ENCODE results near the gene OMA1. TPM values are rescaled to one million over a fixed set of nuclear protein-coding genes. Genes with fewer than 3 reads are reported as not detected.

Gene OMA1
- total and polyA plus RNA-seq, 7 donors, result 10.6 to 74.9 (median 34.3) TPM

- Histone ChIP-seq H3K27me3 (no peaks in the 10 kb centered on the region), H3K4me1 (no peaks in the 10 kb centered on the region), H3K9me3 (no peaks in the 10 kb centered on the region), H3K4me3 (no peak overlapping the region), H3K27ac (no peak overlapping the region), H3K36me3 (no peaks in the 10 kb centered on the region)
- 63% methylated on average over 11 of the region's 11 CpGs for WGBS, 2 donors
- DNase-seq, result no peak
- TF ChIP-seq POLR2A (IDR thresholded peaks at IDR 0.05), result no peak
- intact Hi-C loops (cut with DNase I), result no loop called here
Measured at GRCh38 chr1:58454385-58454784, 92.1 kb downstream of the OMA1 start.

GRCh38 chr1:58451560-58452191, 94.8 kb downstream of the OMA1 start:
- peaks cover 0 to 6% (median 2%) of the 10 kb centered on the region in 4 donors for H3K4me1 ChIP-seq
- WGBS, 2 donors, result 72 to 79% methylated on average over 14 of the region's 14 CpGs
- no peak for TF ChIP-seq POLR2A (IDR thresholded peaks at IDR 0.05)
- no peak for DNase-seq
- H3K27ac ChIP-seq, result no peak overlapping the region
- H3K27me3 ChIP-seq, result no peaks in the 10 kb centered on the region
- no peaks in the 10 kb centered on the region for H3K9me3 ChIP-seq
- no peaks in the 10 kb centered on the region for H3K36me3 ChIP-seq
- no peak overlapping the region for H3K4me3 ChIP-seq
- intact Hi-C loops (cut with DNase I), result no loop called here

DNA sequence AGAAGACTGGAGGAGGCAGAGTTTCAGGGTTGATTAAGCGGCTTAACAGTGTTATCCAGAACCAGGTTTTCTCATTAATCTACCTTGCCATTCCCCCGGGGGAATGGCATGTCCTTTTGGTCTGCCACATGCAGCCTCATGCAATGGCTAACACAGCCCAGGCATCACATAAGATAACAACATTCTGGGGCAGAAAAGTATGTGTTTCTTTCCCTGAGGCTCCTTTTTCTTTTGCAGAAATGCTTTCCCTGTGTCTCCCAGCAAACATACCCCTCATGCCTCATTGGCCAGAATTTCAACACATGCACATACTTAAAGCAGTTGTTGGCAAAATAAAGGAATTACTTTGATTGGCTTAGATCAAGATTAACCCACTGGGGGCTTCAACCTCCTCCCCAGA, 98.6 kb downstream of the OMA1 start:
- intact Hi-C loops (cut with DNase I), result no loop called here
- DNase-seq, result no peak
- H3K9me3 ChIP-seq, result no peaks in the 10 kb centered on the region
- no peaks in the 10 kb centered on the region for H3K36me3 ChIP-seq
- no peak overlapping the region for H3K27ac ChIP-seq
- no peak overlapping the region for H3K4me3 ChIP-seq
- H3K4me1 ChIP-seq, result peaks cover 0 to 19% (median 13%) of the 10 kb centered on the region in 4 donors
- H3K27me3 ChIP-seq, result no peaks in the 10 kb centered on the region
- WGBS, 2 donors, result 74 to 89% methylated on average over 2 of the region's 2 CpGs
- no peak for TF ChIP-seq POLR2A (IDR thresholded peaks at IDR 0.05)
- TF ChIP-seq, protein P1, sequence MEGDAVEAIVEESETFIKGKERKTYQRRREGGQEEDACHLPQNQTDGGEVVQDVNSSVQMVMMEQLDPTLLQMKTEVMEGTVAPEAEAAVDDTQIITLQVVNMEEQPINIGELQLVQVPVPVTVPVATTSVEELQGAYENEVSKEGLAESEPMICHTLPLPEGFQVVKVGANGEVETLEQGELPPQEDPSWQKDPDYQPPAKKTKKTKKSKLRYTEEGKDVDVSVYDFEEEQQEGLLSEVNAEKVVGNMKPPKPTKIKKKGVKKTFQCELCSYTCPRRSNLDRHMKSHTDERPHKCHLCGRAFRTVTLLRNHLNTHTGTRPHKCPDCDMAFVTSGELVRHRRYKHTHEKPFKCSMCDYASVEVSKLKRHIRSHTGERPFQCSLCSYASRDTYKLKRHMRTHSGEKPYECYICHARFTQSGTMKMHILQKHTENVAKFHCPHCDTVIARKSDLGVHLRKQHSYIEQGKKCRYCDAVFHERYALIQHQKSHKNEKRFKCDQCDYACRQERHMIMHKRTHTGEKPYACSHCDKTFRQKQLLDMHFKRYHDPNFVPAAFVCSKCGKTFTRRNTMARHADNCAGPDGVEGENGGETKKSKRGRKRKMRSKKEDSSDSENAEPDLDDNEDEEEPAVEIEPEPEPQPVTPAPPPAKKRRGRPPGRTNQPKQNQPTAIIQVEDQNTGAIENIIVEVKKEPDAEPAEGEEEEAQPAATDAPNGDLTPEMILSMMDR (IDR thresholded peaks at IDR 0.05), result no peak
- no peak for TF ChIP-seq POLR2AphosphoS5 (IDR thresholded peaks at IDR 0.05)
- TF ChIP-seq EP300 (IDR thresholded peaks at IDR 0.05), result no peak

- no peaks in the 10 kb centered on the region for H3K27me3 ChIP-seq
- H3K4me1 ChIP-seq, result peaks cover 0 to 19% (median 13%) of the 10 kb centered on the region in 4 donors
- H3K27ac ChIP-seq, result peak overlapping the region in 1 of 4 donors; percentile 36
- TF ChIP-seq, protein P1 (IDR thresholded peaks at IDR 0.05), result no peak
- TF ChIP-seq POLR2A (IDR thresholded peaks at IDR 0.05) (no peak), EP300 (IDR thresholded peaks at IDR 0.05) (no peak), POLR2AphosphoS5 (IDR thresholded peaks at IDR 0.05) (no peak)
- 88 to 93% methylated on average over 3 of the region's 3 CpGs for WGBS, 2 donors
- intact Hi-C loops (cut with DNase I), result no loop called here
- DNase-seq, result no peak
- H3K9me3 ChIP-seq, result no peaks in the 10 kb centered on the region
- H3K4me3 ChIP-seq, result no peak overlapping the region
- no peaks in the 10 kb centered on the region for H3K36me3 ChIP-seq
Measured at GRCh38 chr1:58447042-58447441, 99.5 kb downstream of the OMA1 start.

DNA sequence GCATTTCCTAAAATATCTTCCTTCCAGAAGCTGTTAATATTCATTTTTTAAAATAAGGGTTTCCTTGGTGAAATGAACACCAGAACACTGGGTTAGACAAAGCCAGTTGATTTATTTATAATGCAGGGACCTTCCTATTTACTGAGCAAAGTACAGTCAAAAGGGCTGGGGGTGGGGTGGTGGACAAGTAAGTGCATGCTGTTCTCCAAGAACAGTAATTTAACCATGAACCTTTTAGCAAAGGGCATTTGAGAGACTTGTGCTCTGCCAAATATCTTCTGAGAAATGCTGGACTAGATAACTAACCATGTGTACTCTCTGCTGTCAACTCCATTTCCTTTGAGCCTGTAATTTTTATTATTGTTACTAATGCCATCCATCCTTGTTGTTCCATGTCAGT, 100.2 kb downstream of the OMA1 start:
- H3K9me3 ChIP-seq, result no peaks in the 10 kb centered on the region
- intact Hi-C loops (cut with DNase I), result no loop called here
- H3K27me3 ChIP-seq, result no peaks in the 10 kb centered on the region
- no peaks in the 10 kb centered on the region for H3K36me3 ChIP-seq
- H3K4me1 ChIP-seq, result peaks cover 0 to 19% (median 13%) of the 10 kb centered on the region in 4 donors
- no peak for DNase-seq
- no peak overlapping the region for H3K4me3 ChIP-seq
- peak in 2 of 4 donors; percentile 44 to 48 for TF ChIP-seq POLR2AphosphoS5 (IDR thresholded peaks at IDR 0.05)
- no peak for TF ChIP-seq POLR2A (IDR thresholded peaks at IDR 0.05)
- peak overlapping the region in 1 of 4 donors; percentile 36 for H3K27ac ChIP-seq

- no peak for DNase-seq
- 65 to 76% methylated on average over 4 of the region's 4 CpGs for WGBS, 2 donors
- intact Hi-C loops (cut with DNase I), result no loop called here
- Histone ChIP-seq H3K27me3 (no peaks in the 10 kb centered on the region), H3K9me3 (no peaks in the 10 kb centered on the region), H3K4me3 (no peak overlapping the region), H3K4me1 (peaks cover 0 to 33% (median 20%) of the 10 kb centered on the region in 4 donors), H3K36me3 (no peaks in the 10 kb centered on the region), H3K27ac (no peak overlapping the region)
- no peak for TF ChIP-seq EP300 (IDR thresholded peaks at IDR 0.05)
Measured at GRCh38 chr1:58443986-58444868, 102.3 kb downstream of the OMA1 start.

Data from sigmoid colon (tissue), 7 donors.